Gastrocnemius medialis (tissue), 4 donors: ENCODE results near the gene TTC9C. TPM values are rescaled to one million over a fixed set of nuclear protein-coding genes. Genes with fewer than 3 reads are reported as not detected.
A peak's percentile ranks its signal among the peaks of the same experiment; 100 is the strongest.

ENCODE experiments used
- ATAC-seq, 2 donors: fragments of 150-250 bp; one replicate each; pipeline ENCODE4 v1.9.1; 2016
- DNase-seq, 2 donors: peaks; one replicate each; pipeline ENCODE4 v3.0.0-alpha.2; 2019
- H3K27ac ChIP-seq, 4 donors: fragments of 200-600 bp; sonication (generic); 1 replicate in 1 of 4; 2 replicates in 3 of 4; pipeline ENCODE4 v1.5.1; 2016 to 2018; ENCODE audit warnings: mild to moderate bottlenecking in 2 of 4, moderate library complexity in 1 of 4
- H3K27me3 ChIP-seq, 3 donors: fragments of 200-600 bp; sonication (generic) in 2 of 3; 1 replicate in 1 of 3; 2 replicates in 2 of 3; pipeline versions ENCODE4 v1.5.1 to v1.6.0; 2016 to 2019; ENCODE audit warnings: mild to moderate bottlenecking in 1 of 3, moderate library complexity in 1 of 3
- H3K36me3 ChIP-seq, 2 donors: fragments of 200-600 bp; sonication (generic) in 1 of 2; one replicate each; pipeline ENCODE4 v1.5.1; 2017 to 2018
- H3K4me1 ChIP-seq, 2 donors: fragments of 200-600 bp; sonication (generic) in 1 of 2; one replicate each; pipeline ENCODE4 v1.5.1; 2016 to 2017; ENCODE audit warnings: mild to moderate bottlenecking in 2 of 2
- H3K4me3 ChIP-seq, 4 donors: fragments of 200-600 bp; sonication (generic) in 3 of 4; 1 replicate in 1 of 4; 2 replicates in 3 of 4; pipeline ENCODE4 v1.5.1; 2016 to 2019; ENCODE audit warnings: mild to moderate bottlenecking in 2 of 4
- H3K9me3 ChIP-seq, 3 donors: fragments of 200-600 bp; sonication (generic) in 2 of 3; 1 replicate in 1 of 3; 2 replicates in 2 of 3; pipeline ENCODE4 v1.5.1; 2016 to 2019
- CTCF ChIP-seq, 5 experiments: fragments of 450-650 bp in 3 of 5; fragments of 200-600 bp in 2 of 5; sonication (generic) in 2 of 5; IDR thresholded peaks in 4 of 5; conservative IDR thresholded peaks in 1 of 5; 1 replicate in 4 of 5; 2 replicates in 1 of 5; pipeline ENCODE4 v1.5.1; 2016 to 2019; ENCODE audit warnings: antibody characterized with exemption in 5 of 5, mild to moderate bottlenecking in 3 of 5, moderate library complexity in 3 of 5
- POLR2A ChIP-seq, 2 donors: fragments of 450-650 bp; IDR thresholded peaks; one replicate each; pipeline ENCODE4 v1.6.1; 2017; ENCODE audit warnings: antibody characterized with exemption in 2 of 2, mild to moderate bottlenecking in 2 of 2, moderate library complexity in 2 of 2
- in situ Hi-C, 4 donors: fragments of 200-750 bp; cut with MboI; loops; one replicate each; pipeline versions ENCODE4 v1.15.0 to v1.8.0; 2017; ENCODE audit warnings: low sequenced_read_pairs in 4 of 4
- intact Hi-C: fragments of 100-400 bp; cut with DNase I; formaldehyde crosslinking; loops from one replicate; pipeline ENCODE4 v1.15.1; 2023; ENCODE audit warnings: low total_unique reads
- total RNA-seq, 4 donors: library from RNA; depleted of rRNA; stranded (reverse); fragments of >200 nt; gene quantifications; one replicate each; pipeline versions ENCODE4 v1.1.0 to v1.2.3, GENCODE V29; 2016

The TTC9C gene
- total RNA-seq, 4 donors from 2014 or later, result 11.5 to 16.3 (median 14.1) TPM

- intact Hi-C loops, result no loop called here
- DNase-seq, result no peak
- Histone ChIP-seq H3K4me3 (no peak overlapping the region), H3K36me3 (peaks cover 0 to 58% of the 10 kb centered on the region in 2 donors), H3K27me3 (no peaks in the 10 kb centered on the region), H3K4me1 (peaks cover 16 to 28% of the 10 kb centered on the region in 2 donors), H3K9me3 (no peaks in the 10 kb centered on the region), H3K27ac (peak overlapping the region; percentile 42 to 74 (median 60))
- no peak for TF ChIP-seq CTCF (IDR thresholded peaks at IDR 0.05 in 4 of 5, conservative IDR thresholded peaks at IDR 0.05 in 1 of 5)
- TF ChIP-seq POLR2A (IDR thresholded peaks at IDR 0.05), result no peak
- in situ Hi-C loops, result loop anchor here in 1 of 4 donors (25.0 kb wide), 1 partner anchor 101 kb away; the partner anchor contains the start of genes B3GAT3, EML3, MTA2 and ROM1
- ATAC-seq, result no peak
Observed at GRCh38 chr11:62712861-62713260, 15.4 kb upstream of the TTC9C start.

GRCh38 chr11:62713343-62713742 is 14.9 kb upstream of the TTC9C start:
- DNase-seq, result no peak
- Histone ChIP-seq H3K4me1 (peaks cover 14 to 30% of the 10 kb centered on the region in 2 donors), H3K36me3 (peaks cover 0 to 63% of the 10 kb centered on the region in 2 donors), H3K4me3 (no peak overlapping the region), H3K27ac (peak overlapping the region; percentile 42 to 74 (median 60)), H3K9me3 (no peaks in the 10 kb centered on the region), H3K27me3 (no peaks in the 10 kb centered on the region)
- in situ Hi-C loops (loop anchor here in 1 of 4 donors (25.0 kb wide), 1 partner anchor 101 kb away; the partner anchor contains the start of genes B3GAT3, EML3, MTA2 and ROM1), intact Hi-C loops (no loop called here)
- no peak for ATAC-seq
- TF ChIP-seq POLR2A (IDR thresholded peaks at IDR 0.05) (no peak), CTCF (IDR thresholded peaks at IDR 0.05 in 4 of 5, conservative IDR thresholded peaks at IDR 0.05 in 1 of 5) (no peak)

GRCh38 chr11:62715150-62716130 is 12.8 kb upstream of the TTC9C start:
- H3K4me1 ChIP-seq, result peaks cover 0 to 19% of the 10 kb centered on the region in 2 donors
- peaks cover 3 to 82% of the 10 kb centered on the region in 2 donors for H3K36me3 ChIP-seq
- no peaks in the 10 kb centered on the region for H3K9me3 ChIP-seq
- no peak overlapping the region for H3K4me3 ChIP-seq
- ATAC-seq (no peak), DNase-seq (no peak)
- TF ChIP-seq CTCF (IDR thresholded peaks at IDR 0.05 in 4 of 5, conservative IDR thresholded peaks at IDR 0.05 in 1 of 5), result no peak
- no peak for TF ChIP-seq POLR2A (IDR thresholded peaks at IDR 0.05)
- peak overlapping the region in 2 of 4 donors; percentile 11 to 41 for H3K27ac ChIP-seq
- H3K27me3 ChIP-seq, result no peaks in the 10 kb centered on the region
- intact Hi-C loops, result no loop called here
- in situ Hi-C loops, result loop anchor here in 1 of 4 donors (25.0 kb wide), 1 partner anchor 103 kb away; the partner anchor contains the start of genes B3GAT3, EML3, MTA2 and ROM1

GRCh38 chr11:62716206-62716605 is 12.1 kb upstream of the TTC9C start:
- intact Hi-C loops (no loop called here), in situ Hi-C loops (loop anchor here in 1 of 4 donors (25.0 kb wide), 1 partner anchor 104 kb away; the partner anchor contains the start of genes B3GAT3, EML3, MTA2 and ROM1)
- ATAC-seq (no peak), DNase-seq (no peak)
- no peak overlapping the region for H3K4me3 ChIP-seq
- TF ChIP-seq POLR2A (IDR thresholded peaks at IDR 0.05), result no peak
- TF ChIP-seq CTCF (IDR thresholded peaks at IDR 0.05 in 4 of 5, conservative IDR thresholded peaks at IDR 0.05 in 1 of 5), result no peak
- no peaks in the 10 kb centered on the region for H3K9me3 ChIP-seq
- peak overlapping the region in 2 of 4 donors; percentile 11 to 41 for H3K27ac ChIP-seq
- peaks cover 0 to 15% of the 10 kb centered on the region in 2 donors for H3K4me1 ChIP-seq
- H3K27me3 ChIP-seq, result no peaks in the 10 kb centered on the region
- peaks cover 3 to 82% of the 10 kb centered on the region in 2 donors for H3K36me3 ChIP-seq
